ENCODE results near the gene C11orf21. TPM values are rescaled to one million over a fixed set of nuclear protein-coding genes. Genes with fewer than 3 reads are reported as not detected.

Gene C11orf21
- total and polyA plus RNA-seq, 9 of the 15 experiments (the other 6 are each of a cell fraction or from before 2014, with no cell fraction given), result 0.10 to 2.6 (median 2.0) TPM

DNA sequence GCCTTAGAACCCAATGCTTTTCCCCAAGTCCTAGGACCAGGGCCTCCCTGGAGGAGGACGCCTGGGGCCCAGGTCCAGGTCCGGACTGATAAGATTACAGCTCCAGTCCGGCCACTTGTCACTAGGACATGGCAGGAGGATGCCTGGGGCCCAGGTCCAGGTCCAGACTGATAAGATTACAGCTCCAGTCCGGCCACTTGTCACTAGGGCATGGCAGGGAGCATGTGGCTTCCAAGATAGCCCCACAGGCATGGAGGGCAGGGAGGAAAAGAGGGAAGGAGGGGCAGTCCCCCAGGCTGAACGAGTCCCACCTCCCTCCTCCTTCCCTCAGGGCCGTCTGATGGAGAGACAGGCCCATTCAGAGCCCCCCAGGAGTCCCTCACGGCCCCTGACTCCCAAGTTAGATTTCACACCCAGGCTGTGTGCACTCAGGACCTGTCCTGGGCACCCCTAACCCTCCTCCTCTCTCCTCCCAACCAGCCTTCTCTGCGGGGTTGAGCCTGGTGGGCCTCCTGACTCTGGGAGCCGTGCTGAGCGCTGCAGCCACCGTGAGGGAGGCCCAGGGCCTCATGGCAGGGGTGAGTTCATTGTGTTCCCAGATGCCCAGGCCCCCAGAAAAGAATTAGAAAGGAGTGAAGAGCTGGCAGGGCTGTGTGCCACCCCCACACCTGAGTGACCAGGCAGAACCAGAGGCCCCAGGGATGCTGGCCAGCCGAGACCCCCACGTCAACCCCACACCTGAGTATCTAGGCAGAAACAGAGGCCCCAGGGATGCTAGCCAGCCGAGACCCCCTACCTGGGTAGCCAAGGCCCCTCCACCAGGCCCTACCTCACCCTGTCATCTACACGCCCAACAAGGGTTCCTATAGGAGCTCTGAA is 2.1 kb upstream of the C11orf21 start (continued):
- TF ChIP-seq, protein P1, sequence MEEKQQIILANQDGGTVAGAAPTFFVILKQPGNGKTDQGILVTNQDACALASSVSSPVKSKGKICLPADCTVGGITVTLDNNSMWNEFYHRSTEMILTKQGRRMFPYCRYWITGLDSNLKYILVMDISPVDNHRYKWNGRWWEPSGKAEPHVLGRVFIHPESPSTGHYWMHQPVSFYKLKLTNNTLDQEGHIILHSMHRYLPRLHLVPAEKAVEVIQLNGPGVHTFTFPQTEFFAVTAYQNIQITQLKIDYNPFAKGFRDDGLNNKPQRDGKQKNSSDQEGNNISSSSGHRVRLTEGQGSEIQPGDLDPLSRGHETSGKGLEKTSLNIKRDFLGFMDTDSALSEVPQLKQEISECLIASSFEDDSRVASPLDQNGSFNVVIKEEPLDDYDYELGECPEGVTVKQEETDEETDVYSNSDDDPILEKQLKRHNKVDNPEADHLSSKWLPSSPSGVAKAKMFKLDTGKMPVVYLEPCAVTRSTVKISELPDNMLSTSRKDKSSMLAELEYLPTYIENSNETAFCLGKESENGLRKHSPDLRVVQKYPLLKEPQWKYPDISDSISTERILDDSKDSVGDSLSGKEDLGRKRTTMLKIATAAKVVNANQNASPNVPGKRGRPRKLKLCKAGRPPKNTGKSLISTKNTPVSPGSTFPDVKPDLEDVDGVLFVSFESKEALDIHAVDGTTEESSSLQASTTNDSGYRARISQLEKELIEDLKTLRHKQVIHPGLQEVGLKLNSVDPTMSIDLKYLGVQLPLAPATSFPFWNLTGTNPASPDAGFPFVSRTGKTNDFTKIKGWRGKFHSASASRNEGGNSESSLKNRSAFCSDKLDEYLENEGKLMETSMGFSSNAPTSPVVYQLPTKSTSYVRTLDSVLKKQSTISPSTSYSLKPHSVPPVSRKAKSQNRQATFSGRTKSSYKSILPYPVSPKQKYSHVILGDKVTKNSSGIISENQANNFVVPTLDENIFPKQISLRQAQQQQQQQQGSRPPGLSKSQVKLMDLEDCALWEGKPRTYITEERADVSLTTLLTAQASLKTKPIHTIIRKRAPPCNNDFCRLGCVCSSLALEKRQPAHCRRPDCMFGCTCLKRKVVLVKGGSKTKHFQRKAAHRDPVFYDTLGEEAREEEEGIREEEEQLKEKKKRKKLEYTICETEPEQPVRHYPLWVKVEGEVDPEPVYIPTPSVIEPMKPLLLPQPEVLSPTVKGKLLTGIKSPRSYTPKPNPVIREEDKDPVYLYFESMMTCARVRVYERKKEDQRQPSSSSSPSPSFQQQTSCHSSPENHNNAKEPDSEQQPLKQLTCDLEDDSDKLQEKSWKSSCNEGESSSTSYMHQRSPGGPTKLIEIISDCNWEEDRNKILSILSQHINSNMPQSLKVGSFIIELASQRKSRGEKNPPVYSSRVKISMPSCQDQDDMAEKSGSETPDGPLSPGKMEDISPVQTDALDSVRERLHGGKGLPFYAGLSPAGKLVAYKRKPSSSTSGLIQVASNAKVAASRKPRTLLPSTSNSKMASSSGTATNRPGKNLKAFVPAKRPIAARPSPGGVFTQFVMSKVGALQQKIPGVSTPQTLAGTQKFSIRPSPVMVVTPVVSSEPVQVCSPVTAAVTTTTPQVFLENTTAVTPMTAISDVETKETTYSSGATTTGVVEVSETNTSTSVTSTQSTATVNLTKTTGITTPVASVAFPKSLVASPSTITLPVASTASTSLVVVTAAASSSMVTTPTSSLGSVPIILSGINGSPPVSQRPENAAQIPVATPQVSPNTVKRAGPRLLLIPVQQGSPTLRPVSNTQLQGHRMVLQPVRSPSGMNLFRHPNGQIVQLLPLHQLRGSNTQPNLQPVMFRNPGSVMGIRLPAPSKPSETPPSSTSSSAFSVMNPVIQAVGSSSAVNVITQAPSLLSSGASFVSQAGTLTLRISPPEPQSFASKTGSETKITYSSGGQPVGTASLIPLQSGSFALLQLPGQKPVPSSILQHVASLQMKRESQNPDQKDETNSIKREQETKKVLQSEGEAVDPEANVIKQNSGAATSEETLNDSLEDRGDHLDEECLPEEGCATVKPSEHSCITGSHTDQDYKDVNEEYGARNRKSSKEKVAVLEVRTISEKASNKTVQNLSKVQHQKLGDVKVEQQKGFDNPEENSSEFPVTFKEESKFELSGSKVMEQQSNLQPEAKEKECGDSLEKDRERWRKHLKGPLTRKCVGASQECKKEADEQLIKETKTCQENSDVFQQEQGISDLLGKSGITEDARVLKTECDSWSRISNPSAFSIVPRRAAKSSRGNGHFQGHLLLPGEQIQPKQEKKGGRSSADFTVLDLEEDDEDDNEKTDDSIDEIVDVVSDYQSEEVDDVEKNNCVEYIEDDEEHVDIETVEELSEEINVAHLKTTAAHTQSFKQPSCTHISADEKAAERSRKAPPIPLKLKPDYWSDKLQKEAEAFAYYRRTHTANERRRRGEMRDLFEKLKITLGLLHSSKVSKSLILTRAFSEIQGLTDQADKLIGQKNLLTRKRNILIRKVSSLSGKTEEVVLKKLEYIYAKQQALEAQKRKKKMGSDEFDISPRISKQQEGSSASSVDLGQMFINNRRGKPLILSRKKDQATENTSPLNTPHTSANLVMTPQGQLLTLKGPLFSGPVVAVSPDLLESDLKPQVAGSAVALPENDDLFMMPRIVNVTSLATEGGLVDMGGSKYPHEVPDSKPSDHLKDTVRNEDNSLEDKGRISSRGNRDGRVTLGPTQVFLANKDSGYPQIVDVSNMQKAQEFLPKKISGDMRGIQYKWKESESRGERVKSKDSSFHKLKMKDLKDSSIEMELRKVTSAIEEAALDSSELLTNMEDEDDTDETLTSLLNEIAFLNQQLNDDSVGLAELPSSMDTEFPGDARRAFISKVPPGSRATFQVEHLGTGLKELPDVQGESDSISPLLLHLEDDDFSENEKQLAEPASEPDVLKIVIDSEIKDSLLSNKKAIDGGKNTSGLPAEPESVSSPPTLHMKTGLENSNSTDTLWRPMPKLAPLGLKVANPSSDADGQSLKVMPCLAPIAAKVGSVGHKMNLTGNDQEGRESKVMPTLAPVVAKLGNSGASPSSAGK (IDR thresholded peaks at IDR 0.05), result no peak
- TF ChIP-seq, protein P2, sequence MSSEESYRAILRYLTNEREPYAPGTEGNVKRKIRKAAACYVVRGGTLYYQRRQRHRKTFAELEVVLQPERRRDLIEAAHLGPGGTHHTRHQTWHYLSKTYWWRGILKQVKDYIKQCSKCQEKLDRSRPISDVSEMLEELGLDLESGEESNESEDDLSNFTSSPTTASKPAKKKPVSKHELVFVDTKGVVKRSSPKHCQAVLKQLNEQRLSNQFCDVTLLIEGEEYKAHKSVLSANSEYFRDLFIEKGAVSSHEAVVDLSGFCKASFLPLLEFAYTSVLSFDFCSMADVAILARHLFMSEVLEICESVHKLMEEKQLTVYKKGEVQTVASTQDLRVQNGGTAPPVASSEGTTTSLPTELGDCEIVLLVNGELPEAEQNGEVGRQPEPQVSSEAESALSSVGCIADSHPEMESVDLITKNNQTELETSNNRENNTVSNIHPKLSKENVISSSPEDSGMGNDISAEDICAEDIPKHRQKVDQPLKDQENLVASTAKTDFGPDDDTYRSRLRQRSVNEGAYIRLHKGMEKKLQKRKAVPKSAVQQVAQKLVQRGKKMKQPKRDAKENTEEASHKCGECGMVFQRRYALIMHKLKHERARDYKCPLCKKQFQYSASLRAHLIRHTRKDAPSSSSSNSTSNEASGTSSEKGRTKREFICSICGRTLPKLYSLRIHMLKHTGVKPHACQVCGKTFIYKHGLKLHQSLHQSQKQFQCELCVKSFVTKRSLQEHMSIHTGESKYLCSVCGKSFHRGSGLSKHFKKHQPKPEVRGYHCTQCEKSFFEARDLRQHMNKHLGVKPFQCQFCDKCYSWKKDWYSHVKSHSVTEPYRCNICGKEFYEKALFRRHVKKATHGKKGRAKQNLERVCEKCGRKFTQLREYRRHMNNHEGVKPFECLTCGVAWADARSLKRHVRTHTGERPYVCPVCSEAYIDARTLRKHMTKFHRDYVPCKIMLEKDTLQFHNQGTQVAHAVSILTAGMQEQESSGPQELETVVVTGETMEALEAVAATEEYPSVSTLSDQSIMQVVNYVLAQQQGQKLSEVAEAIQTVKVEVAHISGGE (CRISPR knock-in tag; IDR thresholded peaks at IDR 0.05), result peak in 1 of 3 experiments; percentile 91; a peak in 2 of 6 replicates
- no peak for TF ChIP-seq ZNF764 (CRISPR knock-in tag; IDR thresholded peaks at IDR 0.05; ENCODE audit: low read depth)
- TF ChIP-seq, protein P3, sequence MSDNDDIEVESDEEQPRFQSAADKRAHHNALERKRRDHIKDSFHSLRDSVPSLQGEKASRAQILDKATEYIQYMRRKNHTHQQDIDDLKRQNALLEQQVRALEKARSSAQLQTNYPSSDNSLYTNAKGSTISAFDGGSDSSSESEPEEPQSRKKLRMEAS (CRISPR knock-in tag; IDR thresholded peaks at IDR 0.05), result peak; percentile 83
- TF ChIP-seq, protein P4, sequence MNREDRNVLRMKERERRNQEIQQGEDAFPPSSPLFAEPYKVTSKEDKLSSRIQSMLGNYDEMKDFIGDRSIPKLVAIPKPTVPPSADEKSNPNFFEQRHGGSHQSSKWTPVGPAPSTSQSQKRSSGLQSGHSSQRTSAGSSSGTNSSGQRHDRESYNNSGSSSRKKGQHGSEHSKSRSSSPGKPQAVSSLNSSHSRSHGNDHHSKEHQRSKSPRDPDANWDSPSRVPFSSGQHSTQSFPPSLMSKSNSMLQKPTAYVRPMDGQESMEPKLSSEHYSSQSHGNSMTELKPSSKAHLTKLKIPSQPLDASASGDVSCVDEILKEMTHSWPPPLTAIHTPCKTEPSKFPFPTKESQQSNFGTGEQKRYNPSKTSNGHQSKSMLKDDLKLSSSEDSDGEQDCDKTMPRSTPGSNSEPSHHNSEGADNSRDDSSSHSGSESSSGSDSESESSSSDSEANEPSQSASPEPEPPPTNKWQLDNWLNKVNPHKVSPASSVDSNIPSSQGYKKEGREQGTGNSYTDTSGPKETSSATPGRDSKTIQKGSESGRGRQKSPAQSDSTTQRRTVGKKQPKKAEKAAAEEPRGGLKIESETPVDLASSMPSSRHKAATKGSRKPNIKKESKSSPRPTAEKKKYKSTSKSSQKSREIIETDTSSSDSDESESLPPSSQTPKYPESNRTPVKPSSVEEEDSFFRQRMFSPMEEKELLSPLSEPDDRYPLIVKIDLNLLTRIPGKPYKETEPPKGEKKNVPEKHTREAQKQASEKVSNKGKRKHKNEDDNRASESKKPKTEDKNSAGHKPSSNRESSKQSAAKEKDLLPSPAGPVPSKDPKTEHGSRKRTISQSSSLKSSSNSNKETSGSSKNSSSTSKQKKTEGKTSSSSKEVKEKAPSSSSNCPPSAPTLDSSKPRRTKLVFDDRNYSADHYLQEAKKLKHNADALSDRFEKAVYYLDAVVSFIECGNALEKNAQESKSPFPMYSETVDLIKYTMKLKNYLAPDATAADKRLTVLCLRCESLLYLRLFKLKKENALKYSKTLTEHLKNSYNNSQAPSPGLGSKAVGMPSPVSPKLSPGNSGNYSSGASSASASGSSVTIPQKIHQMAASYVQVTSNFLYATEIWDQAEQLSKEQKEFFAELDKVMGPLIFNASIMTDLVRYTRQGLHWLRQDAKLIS (CRISPR knock-in tag; IDR thresholded peaks at IDR 0.05), result peak; percentile 22; the same call in 1 of the 2 replicates

Measured in K562 (cell line).